GM12864 (cell line): ENCODE measurements around the gene SLC12A7.

Experiments
- DNase-seq: peaks from one replicate; pipeline ENCODE4 v3.0.0-alpha.2; 2011; ENCODE audit warnings: low read depth
- H3K4me3 ChIP-seq: 2 replicates; pipeline ENCODE4 v1.5.1; 2011; ENCODE audit warnings: mild to moderate bottlenecking, low read depth, low read length, control low read depth
- TF ChIP-seq, protein P1 (sequence below): IDR thresholded peaks from 2 replicates; pipeline ENCODE4 v1.5.1; 2011; ENCODE audit warnings: low read depth, mild to moderate bottlenecking, moderate library complexity, low read length, control low read depth, inconsistent platforms; ENCODE audit errors: missing control alignments

The SLC12A7 gene

DNA sequence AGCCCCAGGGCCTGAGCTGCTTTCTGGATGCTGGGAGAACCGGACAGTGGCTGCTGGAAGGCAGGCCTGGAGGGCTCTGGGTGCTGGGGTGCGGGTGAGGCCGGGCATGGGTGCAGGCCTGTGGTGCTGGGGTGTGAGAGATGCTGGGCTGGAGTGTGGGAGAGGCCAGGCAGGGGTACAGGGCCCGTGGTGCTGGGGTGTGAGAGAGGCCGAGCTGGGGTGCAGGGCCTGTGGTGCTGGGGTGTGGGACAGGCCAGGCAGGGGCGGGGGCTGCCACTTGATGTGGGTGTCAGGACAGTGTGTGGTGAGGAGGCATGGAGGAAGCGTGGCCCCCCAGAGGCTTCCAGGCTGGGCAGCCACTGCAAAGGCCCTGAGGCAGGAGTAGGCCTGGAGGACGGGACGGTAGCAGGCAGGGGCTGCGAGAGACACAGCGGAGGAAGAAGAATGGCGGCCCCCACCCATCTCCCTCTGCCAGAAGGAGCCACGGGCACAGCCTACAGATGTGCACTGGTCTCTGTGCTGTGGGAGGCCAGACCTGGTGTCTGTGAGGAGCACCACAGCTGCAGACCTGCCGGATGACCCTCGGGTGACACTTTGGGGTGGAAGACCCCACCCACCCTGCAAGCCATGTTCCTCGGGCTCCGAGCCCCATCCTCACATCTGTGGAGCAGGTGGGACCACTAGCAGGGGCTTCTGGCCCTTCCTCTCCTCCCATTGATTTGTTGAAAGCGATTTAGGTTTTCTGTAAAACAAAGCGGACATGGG lies 94.0 kb downstream of the SLC12A7 start:
- no peak overlapping the region for H3K4me3 ChIP-seq
- DNase-seq: no peak
- TF ChIP-seq, protein P1, sequence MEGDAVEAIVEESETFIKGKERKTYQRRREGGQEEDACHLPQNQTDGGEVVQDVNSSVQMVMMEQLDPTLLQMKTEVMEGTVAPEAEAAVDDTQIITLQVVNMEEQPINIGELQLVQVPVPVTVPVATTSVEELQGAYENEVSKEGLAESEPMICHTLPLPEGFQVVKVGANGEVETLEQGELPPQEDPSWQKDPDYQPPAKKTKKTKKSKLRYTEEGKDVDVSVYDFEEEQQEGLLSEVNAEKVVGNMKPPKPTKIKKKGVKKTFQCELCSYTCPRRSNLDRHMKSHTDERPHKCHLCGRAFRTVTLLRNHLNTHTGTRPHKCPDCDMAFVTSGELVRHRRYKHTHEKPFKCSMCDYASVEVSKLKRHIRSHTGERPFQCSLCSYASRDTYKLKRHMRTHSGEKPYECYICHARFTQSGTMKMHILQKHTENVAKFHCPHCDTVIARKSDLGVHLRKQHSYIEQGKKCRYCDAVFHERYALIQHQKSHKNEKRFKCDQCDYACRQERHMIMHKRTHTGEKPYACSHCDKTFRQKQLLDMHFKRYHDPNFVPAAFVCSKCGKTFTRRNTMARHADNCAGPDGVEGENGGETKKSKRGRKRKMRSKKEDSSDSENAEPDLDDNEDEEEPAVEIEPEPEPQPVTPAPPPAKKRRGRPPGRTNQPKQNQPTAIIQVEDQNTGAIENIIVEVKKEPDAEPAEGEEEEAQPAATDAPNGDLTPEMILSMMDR: no peak

DNA sequence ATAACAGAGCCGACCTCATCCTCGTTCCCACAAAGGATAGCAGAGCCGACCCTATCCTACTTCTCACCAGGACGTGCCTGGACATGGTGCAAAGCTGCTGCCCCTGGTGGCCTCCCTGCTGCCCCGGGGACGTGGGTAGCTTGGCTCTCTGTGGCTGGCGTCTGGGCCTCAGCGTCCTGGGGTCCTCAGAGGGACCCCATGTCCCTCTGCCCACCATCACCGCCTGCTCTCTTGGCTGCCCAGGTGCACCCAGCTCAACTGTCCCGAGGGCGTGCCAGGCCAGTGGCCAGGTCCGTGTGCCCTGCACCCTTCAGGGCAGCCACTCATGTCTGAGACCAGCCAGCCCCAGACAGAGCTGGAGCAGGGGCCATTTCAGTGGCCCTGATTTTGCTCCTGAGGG lies 94.8 kb downstream of the SLC12A7 start:
- no peak for DNase-seq
- no peak overlapping the region for H3K4me3 ChIP-seq
- TF ChIP-seq, protein P1: no peak

DNA sequence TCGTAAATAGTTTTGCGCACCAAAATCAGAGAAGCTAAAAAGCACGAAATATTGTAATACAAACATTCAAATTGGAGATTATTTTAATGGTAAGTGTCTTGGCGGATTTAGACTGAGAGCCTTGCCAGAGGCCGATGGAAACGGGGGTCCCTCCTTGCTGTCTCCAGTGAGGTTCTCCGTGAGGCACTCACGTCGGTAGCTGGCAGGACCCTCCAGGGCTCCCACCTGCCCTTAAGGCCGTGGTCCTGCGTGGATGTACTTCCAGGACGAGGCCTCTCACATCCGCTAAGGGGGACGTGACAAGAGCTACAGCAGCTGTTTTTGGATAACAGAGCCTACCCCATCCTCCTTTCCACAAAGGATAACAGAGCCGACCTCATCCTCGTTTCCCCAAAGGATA lies 95.4 kb downstream of the SLC12A7 start:
- TF ChIP-seq, protein P1: no peak
- DNase-seq: no peak
- no peak overlapping the region for H3K4me3 ChIP-seq

DNA sequence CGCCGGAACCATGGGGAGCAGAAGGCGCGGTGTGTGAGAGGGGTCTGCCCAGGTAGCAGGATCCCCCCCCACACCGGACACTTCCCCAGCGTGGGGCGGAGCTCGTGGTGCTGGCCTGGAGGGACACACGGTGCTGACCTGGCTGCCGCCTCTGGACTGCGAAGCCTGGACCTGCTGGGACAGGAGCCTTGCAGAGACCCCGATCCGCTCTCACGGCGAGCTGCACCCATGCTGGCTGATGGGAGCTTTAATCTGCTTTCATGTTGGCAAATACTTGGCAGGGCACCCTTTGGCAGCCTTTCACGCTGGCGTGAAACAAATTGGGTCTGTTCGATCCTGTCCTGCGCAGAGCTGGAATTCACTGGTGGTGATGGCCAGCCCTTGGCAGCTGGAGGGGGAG lies 95.8 kb downstream of the SLC12A7 start:
- H3K4me3 ChIP-seq: no peak overlapping the region
- no peak for DNase-seq
- TF ChIP-seq, protein P1: no peak

DNA sequence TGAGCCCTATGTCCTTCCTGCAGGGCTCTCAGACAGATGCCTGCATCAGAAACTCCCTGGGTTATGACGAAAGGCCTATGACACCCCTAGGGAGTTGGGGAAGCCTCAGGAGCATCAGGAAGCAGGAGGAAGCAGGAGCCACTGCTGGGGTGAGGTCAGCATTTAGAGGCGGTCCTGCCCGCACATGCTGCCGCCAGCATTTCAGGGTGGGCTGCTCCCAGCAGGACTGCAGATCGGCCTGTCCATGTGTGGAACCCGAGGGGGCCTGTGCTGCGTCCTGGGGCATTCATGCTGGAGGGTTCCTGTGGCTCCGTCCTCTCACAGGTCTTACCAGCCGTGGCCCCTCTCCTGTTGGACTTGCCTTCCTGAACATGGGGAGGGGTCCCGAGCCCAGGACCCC lies 96.4 kb downstream of the SLC12A7 start:
- H3K4me3 ChIP-seq: no peak overlapping the region
- TF ChIP-seq, protein P1: no peak
- no peak for DNase-seq

DNA sequence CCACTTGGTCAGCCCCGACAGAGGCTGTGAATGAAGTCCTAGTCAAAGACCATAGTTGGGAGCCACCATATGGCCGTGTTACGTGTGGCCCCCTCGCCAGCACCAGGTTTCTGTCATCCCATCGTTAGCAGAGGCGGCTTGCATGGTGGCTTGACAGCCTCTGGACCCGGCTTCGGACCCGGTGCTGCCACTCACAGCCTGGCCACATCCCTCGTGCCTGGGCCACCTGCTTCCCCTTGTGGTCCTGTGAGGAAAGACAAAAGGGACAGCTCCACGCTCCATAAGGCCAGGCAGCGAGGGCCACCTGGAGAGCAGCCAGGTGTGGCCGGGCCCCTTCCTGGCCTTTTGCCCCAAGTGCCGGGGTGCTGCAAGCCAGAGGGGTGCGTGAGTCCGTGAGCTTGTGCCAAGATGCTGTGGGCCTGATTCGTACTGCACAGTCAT lies 97.1 kb downstream of the SLC12A7 start:
- no peak for DNase-seq
- H3K4me3 ChIP-seq: no peak overlapping the region
- TF ChIP-seq, protein P1: no peak

DNA sequence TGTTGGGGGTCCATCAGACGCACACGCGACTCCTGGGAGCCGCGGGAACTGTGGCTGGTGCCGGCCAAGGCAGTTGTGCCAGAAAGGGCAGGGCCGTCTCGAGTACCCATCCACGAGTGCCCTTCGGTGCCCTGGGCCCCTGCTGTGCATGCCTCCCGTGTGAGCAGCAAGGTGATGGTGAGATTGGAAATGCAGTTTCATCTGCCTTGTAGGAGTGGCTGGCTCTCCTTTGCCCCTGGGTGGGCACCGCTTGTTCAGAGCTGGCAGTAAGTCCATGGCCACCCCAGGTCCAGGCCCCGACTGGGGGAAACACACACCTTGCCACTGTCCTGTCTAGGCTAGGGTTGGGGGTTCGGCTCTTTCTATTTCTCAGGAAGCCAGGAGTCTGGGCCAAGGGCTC lies 97.5 kb downstream of the SLC12A7 start:
- no peak overlapping the region for H3K4me3 ChIP-seq
- TF ChIP-seq, protein P1: no peak
- DNase-seq: no peak
